HG02885 (cell line): Measurements from ENCODE around the gene FRYL.
"Not testable (repeated sequence)": the region's sequence is repeated elsewhere in the genome, so short reads cannot be mapped to it uniquely, and the experiment has no call there.

Experiments used
- ATAC-seq: cut with Tn5 transposase; IDR thresholded peaks from one replicate; pipeline ENCODE4 v1.9.1; 2021; ENCODE audit warnings: mild to moderate bottlenecking; ENCODE audit not compliant: unreplicated experiment, poor library complexity

Gene FRYL

GRCh38 chr4:48779998-48780864 is at the start of gene FRYL:
Gene FRYL, minus strand, starts transcription at chr4:48780279. Its CDS starts 145,869 bp downstream, at chr4:48634410.
- ATAC-seq: peak; percentile 90

GRCh38 chr4:48827622-48828021 is 47.5 kb upstream of the FRYL start:
- ATAC-seq: no peak

- not testable (repeated sequence) for ATAC-seq
Observed at GRCh38 chr4:48821431-48821830, 41.4 kb upstream of the FRYL start.

GRCh38 chr4:48816971-48817370 is 36.9 kb upstream of the FRYL start:
- no peak for ATAC-seq

GRCh38 chr4:48816297-48816696 is 36.2 kb upstream of the FRYL start:
- ATAC-seq: not testable (repeated sequence)

- peak; percentile 58 for ATAC-seq
Observed at GRCh38 chr4:48815483-48815882, 35.4 kb upstream of the FRYL start.

GRCh38 chr4:48813964-48814363 is 33.9 kb upstream of the FRYL start:
- peak; percentile 77 for ATAC-seq

GRCh38 chr4:48812866-48813265 is 32.8 kb upstream of the FRYL start:
- ATAC-seq: no peak

- no peak for ATAC-seq
Observed at GRCh38 chr4:48804584-48805301, 24.7 kb upstream of the FRYL start.

- ATAC-seq: no peak
Observed at GRCh38 chr4:48801016-48801715, 21.1 kb upstream of the FRYL start.

GRCh38 chr4:48800155-48800554 is 20.1 kb upstream of the FRYL start:
- ATAC-seq: not testable (repeated sequence)

GRCh38 chr4:48799157-48799556 is 19.1 kb upstream of the FRYL start:
- peak; percentile 35 for ATAC-seq

- no peak for ATAC-seq
Observed at GRCh38 chr4:48798117-48798516, 18.0 kb upstream of the FRYL start.

- no peak for ATAC-seq
Observed at GRCh38 chr4:48796927-48797679, 17.0 kb upstream of the FRYL start.

GRCh38 chr4:48796191-48796926 is 16.3 kb upstream of the FRYL start:
- ATAC-seq: no peak

- ATAC-seq: peak; percentile 41
Observed at GRCh38 chr4:48795108-48795507, 15.0 kb upstream of the FRYL start.

GRCh38 chr4:48792348-48793006 is 12.4 kb upstream of the FRYL start:
- peak; percentile 68 for ATAC-seq

- ATAC-seq: no peak
Observed at GRCh38 chr4:48791313-48791712, 11.2 kb upstream of the FRYL start.

GRCh38 chr4:48790561-48790960 is 10.5 kb upstream of the FRYL start:
- ATAC-seq: no peak
